Duodenal mucosa (tissue), 2 donors: ENCODE data around the gene MXRA8.

Source experiments
- H3K27ac ChIP-seq: one replicate; pipeline ENCODE4 v1.7.0; 2013; ENCODE audit warnings: low read depth, low read length
- H3K27me3 ChIP-seq, 2 donors: one replicate each; pipeline ENCODE4 v1.7.0; 2013; ENCODE audit warnings: low read length in 2 of 2, control low read depth in 1 of 2; ENCODE audit not compliant: insufficient read depth in 2 of 2, control insufficient read depth in 1 of 2
- H3K36me3 ChIP-seq, 2 donors: one replicate each; pipeline ENCODE4 v1.7.0; 2013; ENCODE audit warnings: low read length in 2 of 2, control low read depth in 1 of 2; ENCODE audit not compliant: insufficient read depth in 2 of 2, control insufficient read depth in 1 of 2
- H3K4me1 ChIP-seq, 2 donors: one replicate each; pipeline ENCODE4 v1.7.0; 2013; ENCODE audit warnings: low read length in 2 of 2, control low read depth in 1 of 2; ENCODE audit not compliant: insufficient read depth in 2 of 2, control insufficient read depth in 1 of 2
- H3K4me3 ChIP-seq, 2 donors: one replicate each; pipeline ENCODE4 v1.7.0; 2013; ENCODE audit warnings: low read length in 2 of 2, low read depth in 1 of 2
- H3K9ac ChIP-seq, 2 donors: one replicate each; pipeline ENCODE4 v1.7.0; 2013; ENCODE audit warnings: low read length in 2 of 2, low read depth in 1 of 2
- H3K9me3 ChIP-seq, 2 donors: one replicate each; pipeline ENCODE4 v1.7.0; 2013; ENCODE audit warnings: low read length in 2 of 2, control low read depth in 1 of 2; ENCODE audit not compliant: control insufficient read depth in 1 of 2

The MXRA8 gene

DNA sequence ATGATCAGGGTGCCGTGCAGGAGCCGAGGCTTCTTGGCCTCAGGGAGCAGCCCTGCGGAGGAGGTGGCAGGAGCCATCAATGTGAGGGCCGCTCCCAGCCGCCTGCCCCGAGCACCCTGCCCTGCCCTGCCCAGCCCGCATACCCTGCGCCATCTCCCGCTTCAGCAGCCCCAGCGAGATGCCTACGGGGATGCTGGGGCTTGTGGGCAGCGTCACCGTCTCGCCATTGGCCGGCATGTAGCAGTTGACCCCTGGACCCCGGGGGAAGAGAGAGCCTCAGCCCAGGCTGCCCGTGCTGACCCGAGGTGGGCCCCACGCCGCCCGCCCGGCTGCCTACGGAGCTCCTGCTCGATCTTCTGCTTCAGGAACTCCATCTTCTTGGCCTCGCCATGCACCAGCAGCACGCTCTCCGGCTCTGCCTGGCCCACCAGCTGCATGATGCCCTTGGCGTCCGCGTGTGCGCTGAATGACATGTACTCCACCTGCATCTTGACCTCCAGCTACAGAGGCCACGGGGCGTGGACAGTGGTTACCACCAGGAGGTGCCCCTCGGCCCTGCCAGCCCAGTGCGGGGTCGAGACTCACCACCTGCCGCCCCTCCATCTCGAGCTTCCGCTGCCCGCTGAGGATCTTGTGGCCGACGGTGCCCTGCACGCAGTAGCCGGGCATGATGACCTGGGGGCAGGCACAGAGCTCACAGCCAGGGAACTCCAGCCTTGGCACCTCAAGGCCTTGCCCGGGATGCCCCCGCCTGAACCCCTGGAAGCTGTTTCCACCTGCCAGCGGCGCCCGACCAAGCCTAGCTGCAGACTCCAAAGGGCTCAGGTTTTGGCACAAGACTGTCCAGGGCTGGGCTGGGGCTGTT lies 45.7 kb downstream of the MXRA8 start:
- Histone ChIP-seq H3K4me3 (no peak overlapping the region), H3K9ac (no peak overlapping the region), H3K27ac (no peak overlapping the region), H3K4me1 (peaks cover 4 to 10% of the 10 kb centered on the region in 2 donors), H3K36me3 (peaks cover 22 to 56% of the 10 kb centered on the region in 2 donors), H3K27me3 (no peaks in the 10 kb centered on the region), H3K9me3 (no peaks in the 10 kb centered on the region)

DNA sequence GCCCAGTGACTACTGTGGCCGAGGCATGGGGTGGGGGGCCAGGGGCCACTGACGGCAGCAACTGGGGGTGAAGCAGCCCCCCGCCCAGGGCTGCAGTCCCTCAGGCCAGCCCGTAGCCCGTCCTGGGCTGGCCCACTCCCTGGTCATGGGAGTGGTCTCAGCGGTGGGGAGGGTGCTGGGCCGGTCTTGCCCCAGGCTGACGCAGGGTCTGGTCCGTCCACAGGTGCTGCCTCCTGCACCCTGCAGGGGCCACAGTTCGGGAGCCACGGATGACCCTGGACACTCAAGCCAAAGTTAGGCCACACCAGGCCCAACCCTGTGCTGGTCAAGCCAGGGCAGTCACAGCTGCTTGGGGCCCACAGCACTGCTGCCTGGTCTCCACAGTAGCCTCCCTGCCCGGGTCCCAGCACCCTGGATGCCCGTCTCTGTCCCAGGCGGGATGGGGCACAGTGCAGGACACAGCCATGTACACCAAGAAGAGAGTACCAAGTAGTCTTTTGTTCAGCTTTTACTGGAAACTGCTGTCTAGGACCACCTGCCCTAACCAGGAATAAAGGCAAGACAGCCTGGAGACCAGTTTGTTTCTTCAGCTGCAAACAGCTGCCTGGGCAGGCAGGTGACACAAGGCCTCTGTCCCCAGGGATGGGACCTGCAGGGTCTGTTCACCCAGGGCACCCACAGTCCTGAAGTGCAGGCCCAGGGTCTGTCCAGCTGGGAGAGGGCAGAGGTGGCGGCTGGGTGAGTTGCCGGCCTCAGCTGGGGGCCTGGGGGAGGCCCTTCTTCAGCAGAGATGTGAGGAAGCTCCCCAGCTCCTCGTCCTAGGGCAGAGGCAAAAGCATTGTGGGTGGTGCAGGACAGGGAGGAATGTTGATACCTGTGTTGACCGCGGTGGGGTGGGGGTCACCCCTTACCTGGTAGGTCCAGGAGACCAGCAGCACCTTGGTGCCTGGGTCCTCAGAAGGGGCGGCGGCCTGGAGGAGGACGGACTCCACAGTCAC lies 46.9 kb downstream of the MXRA8 start:
- no peak overlapping the region for H3K4me3 ChIP-seq
- no peaks in the 10 kb centered on the region for H3K9me3 ChIP-seq
- no peak overlapping the region for H3K9ac ChIP-seq
- H3K27ac ChIP-seq = no peak overlapping the region
- H3K4me1 ChIP-seq = peaks cover 13 to 18% of the 10 kb centered on the region in 2 donors
- H3K27me3 ChIP-seq = no peaks in the 10 kb centered on the region
- peaks cover 17 to 52% of the 10 kb centered on the region in 2 donors for H3K36me3 ChIP-seq

DNA sequence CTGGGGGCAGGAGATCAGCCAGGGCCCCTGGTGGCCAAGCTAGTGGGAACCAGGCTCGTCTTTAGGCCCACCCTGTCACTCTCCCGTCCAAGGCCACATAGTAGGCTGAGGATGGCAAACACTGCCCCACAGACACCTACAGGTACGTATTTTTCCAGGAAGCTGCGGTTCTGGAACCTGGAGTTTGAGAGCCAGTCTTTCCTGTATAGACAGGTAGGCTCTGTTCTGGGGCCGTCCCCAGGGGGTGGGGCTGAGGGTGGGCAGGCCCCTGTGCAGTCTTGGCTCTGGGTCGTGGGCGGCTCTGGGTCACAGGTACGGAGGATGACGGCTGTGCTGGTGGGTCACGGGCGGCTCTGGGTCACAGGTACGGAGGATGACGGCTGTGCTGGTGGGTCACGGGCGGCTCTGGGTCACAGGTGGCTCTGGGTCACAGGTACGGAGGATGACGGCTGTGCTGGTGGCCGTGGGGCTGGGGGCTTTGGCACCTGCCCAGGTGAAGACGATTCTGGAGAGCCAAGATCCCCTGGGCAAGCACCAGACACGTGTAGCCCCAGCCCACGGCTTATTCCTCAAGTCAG lies 47.8 kb downstream of the MXRA8 start:
- H3K27me3 ChIP-seq = no peaks in the 10 kb centered on the region
- peaks cover 22 to 24% of the 10 kb centered on the region in 2 donors for H3K4me1 ChIP-seq
- H3K9ac ChIP-seq = no peak overlapping the region
- no peak overlapping the region for H3K4me3 ChIP-seq
- no peaks in the 10 kb centered on the region for H3K9me3 ChIP-seq
- peaks cover 17 to 49% of the 10 kb centered on the region in 2 donors for H3K36me3 ChIP-seq
- no peak overlapping the region for H3K27ac ChIP-seq

DNA sequence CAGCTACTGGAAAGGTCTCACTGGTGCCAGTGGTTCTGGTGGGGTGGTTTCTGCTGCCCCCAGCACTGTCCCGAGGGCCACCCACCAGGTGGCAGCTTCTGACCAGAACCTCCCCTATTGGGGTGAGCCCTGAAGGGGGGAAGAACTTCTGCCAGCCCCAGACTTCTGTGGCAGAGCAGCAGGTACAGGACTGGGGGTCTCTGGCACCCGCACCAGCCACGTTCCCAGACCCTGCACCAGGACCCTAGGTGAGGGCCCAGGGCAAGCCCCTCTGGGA lies 48.3 kb downstream of the MXRA8 start:
- peaks cover 27 to 30% of the 10 kb centered on the region in 2 donors for H3K4me1 ChIP-seq
- peaks cover 14 to 46% of the 10 kb centered on the region in 2 donors for H3K36me3 ChIP-seq
- no peak overlapping the region for H3K27ac ChIP-seq
- no peak overlapping the region for H3K9ac ChIP-seq
- H3K27me3 ChIP-seq = no peaks in the 10 kb centered on the region
- H3K4me3 ChIP-seq = no peak overlapping the region
- no peaks in the 10 kb centered on the region for H3K9me3 ChIP-seq

DNA sequence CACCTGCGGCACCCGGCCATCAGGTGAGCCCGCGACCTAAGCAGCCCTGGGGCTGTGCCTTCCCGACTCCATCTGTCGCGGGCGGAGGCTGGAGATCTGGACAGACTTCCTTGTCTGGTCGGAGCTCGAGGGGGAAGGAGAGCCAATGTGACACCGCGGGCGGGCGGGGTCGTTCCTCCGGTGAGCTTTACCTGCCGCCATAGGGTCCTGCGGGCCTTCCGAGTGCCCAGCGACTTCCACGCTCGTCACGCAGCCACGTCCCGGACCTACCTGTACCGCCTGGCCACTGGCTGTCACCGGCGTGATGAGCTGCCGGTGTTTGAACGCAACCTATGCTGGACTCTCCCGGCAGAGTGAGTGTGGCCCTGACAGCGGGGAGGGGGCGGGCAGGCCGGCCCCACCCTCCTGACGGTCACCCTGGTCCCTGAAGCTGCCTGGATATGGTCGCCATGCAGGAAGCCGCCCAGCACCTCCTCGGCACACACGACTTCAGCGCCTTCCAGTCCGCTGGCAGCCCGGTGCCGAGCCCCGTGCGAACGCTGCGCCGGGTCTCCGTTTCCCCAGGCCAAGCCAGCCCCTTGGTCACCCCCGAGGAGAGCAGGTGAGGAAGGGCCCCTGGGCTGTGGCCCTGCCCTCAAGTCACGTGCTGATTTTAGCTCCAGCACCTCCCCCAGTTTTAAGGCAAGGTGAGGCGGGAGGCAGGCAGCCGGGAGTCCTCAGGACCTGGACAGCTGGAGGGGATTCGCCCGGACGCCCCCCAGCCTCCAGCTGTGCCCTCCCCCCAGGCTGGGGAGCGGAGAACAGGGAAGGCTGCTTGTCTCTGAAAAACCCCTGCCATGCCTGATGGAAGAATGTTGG lies 48.9 kb downstream of the MXRA8 start:
- Histone ChIP-seq H3K9ac (peak overlapping the region; percentile 48 to 54), H3K4me3 (peak overlapping the region; percentile 72 to 74), H3K27me3 (no peaks in the 10 kb centered on the region), H3K4me1 (peaks cover 33 to 35% of the 10 kb centered on the region in 2 donors), H3K27ac (no peak overlapping the region), H3K9me3 (no peaks in the 10 kb centered on the region), H3K36me3 (peaks cover 8 to 41% of the 10 kb centered on the region in 2 donors)

DNA sequence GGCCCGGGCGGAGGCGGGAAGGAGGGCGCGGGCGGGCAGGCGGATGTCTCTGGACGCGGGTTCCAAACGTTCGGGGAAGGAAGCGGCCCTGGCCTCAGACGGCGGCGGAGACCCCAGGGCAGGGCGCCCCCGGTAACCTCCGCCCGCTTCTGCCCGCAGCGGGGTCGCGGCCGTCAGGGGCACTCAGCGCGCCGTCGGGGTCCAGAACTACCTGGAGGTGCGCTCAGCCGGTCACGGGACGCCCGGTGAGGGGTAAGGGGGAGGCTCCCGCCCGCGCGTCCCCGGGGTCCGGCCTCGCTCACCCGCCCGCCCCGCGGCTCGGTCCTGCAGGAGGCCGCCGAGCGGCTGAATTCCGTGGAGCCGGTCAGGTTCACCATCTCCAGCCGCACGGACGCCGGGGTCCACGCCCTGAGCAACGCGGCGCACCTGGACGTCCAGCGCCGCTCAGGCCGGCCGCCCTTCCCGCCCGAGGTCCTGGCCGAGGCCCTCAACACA lies 49.6 kb downstream of the MXRA8 start:
- H3K36me3 ChIP-seq = peaks cover 4 to 34% of the 10 kb centered on the region in 2 donors
- no peaks in the 10 kb centered on the region for H3K9me3 ChIP-seq
- H3K4me3 ChIP-seq = peak overlapping the region; percentile 72 to 74
- H3K27me3 ChIP-seq = no peaks in the 10 kb centered on the region
- H3K27ac ChIP-seq = peak overlapping the region; percentile 66
- H3K9ac ChIP-seq = peak overlapping the region; percentile 48 to 54
- H3K4me1 ChIP-seq = peaks cover 36 to 38% of the 10 kb centered on the region in 2 donors

DNA sequence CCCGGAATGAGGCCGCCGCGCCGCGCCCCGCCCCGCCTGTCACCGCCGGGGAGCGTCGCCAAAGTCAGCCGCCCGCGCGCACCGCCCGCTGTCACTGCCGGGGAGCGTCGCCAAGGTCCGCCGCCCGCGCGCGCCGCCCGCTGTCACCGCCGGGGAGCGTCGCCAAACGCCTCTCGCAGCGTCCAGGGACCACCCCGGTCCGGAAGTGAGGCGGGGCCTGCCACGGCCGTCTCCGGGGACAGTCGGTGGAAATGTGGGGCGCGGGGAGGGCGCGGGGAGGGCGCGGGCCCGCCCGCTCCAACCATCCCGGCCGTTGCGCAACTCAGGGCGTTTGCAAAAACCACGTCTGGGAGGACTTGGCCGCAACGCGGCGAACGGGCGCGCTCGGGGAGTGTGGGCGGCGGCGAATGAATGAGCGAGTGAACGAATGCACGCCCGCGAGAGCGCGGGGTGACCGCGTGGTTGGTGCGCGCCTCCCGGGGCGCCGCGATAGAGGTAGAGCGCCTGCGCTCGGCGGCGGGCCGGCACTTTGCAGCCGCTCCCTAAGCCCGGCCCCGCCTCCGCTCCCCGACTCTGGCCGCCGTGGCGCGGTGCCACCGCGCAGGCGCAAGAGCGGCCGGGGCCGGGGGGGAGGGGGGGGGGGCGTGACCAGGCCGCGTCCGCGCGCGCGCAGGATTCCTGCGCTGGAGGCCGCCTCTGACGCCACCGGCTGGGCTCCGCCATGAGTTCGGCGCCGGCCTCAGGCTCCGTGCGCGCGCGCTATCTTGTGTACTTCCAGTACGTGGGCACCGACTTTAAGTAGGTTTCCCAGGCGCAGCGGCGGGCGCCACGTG lies 50.2 kb downstream of the MXRA8 start, which contains the start of the genes ACAP3 and PUSL1:
TSS of gene ACAP3 (minus strand) at position 8 of the 833 bp plus-strand sequence. CDS start 115 bp downstream, outside the sequence.
TSS of gene PUSL1 (plus strand) at position 675 of the 833 bp plus-strand sequence. CDS start at position 722, 47 bp downstream.
- Histone ChIP-seq H3K9me3 (no peaks in the 10 kb centered on the region), H3K4me3 (peak within 1 kb of the TSS; percentile 72 to 74), H3K36me3 (peaks cover 4 to 27% of the 10 kb centered on the region in 2 donors), H3K9ac (peak within 1 kb of the TSS; percentile 65 to 66), H3K27me3 (no peaks in the 10 kb centered on the region), H3K4me1 (peaks cover 36 to 38% of the 10 kb centered on the region in 2 donors), H3K27ac (peak within 1 kb of the TSS; percentile 91)

DNA sequence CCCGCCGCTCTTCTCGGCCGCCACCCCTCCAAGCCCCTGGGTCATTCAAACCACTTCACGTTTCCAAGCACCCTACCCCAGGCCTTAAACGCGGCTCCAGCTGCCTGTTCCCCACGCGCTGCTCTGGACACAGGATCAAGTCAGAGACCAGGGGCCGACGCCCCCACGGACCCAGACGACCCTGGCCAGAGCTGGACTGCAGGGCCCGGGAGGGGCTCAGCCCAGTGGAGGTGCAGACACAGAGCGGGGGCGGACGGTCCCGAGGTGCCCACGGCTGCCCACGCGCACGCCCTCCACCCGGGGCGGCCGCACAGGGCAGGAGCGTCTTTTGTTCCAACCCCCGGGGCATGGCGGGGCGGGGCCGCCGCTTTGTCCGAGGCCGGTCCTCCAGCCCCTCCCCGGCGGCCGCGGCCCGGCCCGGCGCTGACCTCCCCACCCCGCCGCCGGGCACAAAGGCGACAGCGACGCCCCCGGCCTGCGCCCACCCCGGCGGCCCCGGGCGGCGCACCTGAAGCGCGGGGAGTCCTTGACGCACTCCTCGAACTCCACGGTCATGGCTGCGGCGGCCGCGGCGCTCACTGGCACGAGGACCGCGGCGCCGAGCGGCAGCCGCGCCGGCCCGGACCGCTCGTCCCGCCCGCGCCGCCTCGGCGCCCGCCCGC lies 51.0 kb downstream of the MXRA8 start:
- Histone ChIP-seq H3K27me3 (no peaks in the 10 kb centered on the region), H3K9me3 (no peaks in the 10 kb centered on the region), H3K27ac (peak overlapping the region; percentile 62), H3K4me1 (peaks cover 36 to 38% of the 10 kb centered on the region in 2 donors), H3K36me3 (peaks cover 4 to 20% of the 10 kb centered on the region in 2 donors), H3K9ac (peak overlapping the region in 1 of 2 donors; percentile 59), H3K4me3 (peak overlapping the region; percentile 53 to 62)
